Measurements from ENCODE around the gene FBXO41. TPM values are rescaled to one million over a fixed set of nuclear protein-coding genes. Genes with fewer than 3 reads are reported as not detected.

Gene FBXO41
- total RNA-seq, 4 donors from 2014 or later: 0.29 to 5.6 (median 1.6) TPM

DNA sequence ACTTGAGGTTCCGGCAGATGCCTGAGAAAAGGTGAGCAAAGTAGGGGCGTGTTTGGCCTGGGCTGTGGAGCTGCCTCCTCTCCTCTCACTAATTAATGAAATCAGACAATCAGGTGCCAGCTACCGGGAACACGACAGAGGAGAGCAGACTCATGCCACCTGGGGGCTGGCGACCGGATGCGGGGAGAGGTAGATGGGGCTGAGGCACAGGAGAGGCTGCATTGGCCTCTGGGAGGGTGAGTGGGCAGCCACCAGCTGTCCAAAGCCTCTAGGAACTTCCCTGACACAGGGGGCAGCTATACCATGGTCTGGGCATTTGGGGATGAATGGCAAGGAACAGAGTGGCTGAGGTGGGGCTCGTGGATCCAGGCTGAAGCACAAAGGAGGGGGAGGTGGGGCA is 25.0 kb downstream of the FBXO41 start:
- Histone ChIP-seq H3K9me3 (no peaks in the 10 kb centered on the region), H3K27me3 (no peaks in the 10 kb centered on the region), H3K27ac (no peak overlapping the region), H3K4me3 (no peak overlapping the region), H3K4me1 (no peaks in the 10 kb centered on the region), H3K36me3 (no peaks in the 10 kb centered on the region)
- no peak for DNase-seq
- TF ChIP-seq, protein P1, sequence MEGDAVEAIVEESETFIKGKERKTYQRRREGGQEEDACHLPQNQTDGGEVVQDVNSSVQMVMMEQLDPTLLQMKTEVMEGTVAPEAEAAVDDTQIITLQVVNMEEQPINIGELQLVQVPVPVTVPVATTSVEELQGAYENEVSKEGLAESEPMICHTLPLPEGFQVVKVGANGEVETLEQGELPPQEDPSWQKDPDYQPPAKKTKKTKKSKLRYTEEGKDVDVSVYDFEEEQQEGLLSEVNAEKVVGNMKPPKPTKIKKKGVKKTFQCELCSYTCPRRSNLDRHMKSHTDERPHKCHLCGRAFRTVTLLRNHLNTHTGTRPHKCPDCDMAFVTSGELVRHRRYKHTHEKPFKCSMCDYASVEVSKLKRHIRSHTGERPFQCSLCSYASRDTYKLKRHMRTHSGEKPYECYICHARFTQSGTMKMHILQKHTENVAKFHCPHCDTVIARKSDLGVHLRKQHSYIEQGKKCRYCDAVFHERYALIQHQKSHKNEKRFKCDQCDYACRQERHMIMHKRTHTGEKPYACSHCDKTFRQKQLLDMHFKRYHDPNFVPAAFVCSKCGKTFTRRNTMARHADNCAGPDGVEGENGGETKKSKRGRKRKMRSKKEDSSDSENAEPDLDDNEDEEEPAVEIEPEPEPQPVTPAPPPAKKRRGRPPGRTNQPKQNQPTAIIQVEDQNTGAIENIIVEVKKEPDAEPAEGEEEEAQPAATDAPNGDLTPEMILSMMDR (IDR thresholded peaks at IDR 0.05): no peak
- intact Hi-C loops (cut with DNase I; ENCODE audit: low total_unique reads): no loop called here

DNA sequence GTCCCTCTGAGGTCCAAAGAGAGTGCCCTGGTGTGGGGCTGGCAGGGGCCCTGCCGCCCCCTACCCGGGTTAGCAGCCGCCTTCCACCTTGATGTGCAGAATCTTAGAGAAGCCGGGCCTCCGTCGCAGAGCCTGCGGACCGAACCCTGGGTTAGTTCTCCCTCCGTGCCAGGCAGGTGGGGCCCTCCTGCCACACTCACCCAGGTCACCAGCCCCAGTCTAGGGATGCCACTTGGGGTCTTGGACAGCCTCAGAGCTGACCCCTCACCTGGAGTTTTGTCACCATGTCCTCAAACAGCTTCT is 25.4 kb downstream of the FBXO41 start:
- no peak for DNase-seq
- Histone ChIP-seq H3K4me1 (no peaks in the 10 kb centered on the region), H3K27ac (no peak overlapping the region), H3K36me3 (no peaks in the 10 kb centered on the region), H3K9me3 (no peaks in the 10 kb centered on the region), H3K4me3 (no peak overlapping the region), H3K27me3 (no peaks in the 10 kb centered on the region)
- intact Hi-C loops (cut with DNase I; ENCODE audit: low total_unique reads): no loop called here
- TF ChIP-seq POLR2A (IDR thresholded peaks at IDR 0.05): no peak
- TF ChIP-seq, protein P1 (IDR thresholded peaks at IDR 0.05): no peak

DNA sequence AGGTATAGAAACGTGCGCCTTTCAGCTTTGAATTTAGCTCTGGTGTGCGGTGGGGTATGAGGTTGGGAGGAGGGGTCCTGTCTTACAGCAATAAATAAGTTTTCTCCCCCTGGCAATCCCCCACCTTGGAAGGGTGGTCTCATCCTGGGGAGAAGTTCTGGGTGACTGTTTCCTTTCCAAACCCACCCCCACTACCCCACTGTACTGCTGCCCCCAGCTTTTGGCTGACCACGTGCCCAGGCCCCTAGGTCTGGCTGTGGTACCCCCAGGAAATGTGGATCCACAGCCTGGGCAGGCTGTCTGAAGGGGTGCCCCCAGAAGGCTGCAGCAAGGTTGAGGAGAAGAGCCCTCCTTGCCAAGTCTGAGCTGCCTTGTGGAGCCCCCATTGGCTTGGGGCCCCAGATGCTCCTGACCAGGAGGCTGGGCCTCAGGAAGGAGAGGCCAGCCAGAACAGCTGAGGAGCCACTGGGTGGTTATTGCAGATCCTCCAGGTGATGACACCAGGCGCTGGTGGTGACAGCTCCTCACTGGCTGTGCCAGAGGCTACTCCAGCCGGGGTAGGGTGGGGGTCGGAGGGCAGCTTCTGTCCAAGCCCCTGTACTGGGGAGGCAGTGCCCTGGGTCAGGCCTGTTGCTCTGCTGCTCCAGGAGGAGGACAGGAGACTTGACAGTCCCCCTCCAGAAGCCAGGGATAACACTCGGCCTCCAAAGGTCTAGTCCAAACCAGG is 25.9 kb downstream of the FBXO41 start:
- intact Hi-C loops (cut with DNase I; ENCODE audit: low total_unique reads): no loop called here
- H3K4me3 ChIP-seq: no peak overlapping the region
- DNase-seq: no peak
- no peak for TF ChIP-seq POLR2A (IDR thresholded peaks at IDR 0.05)
- TF ChIP-seq, protein P1 (IDR thresholded peaks at IDR 0.05): no peak
- no peaks in the 10 kb centered on the region for H3K27me3 ChIP-seq
- H3K36me3 ChIP-seq: no peaks in the 10 kb centered on the region
- H3K9me3 ChIP-seq: no peaks in the 10 kb centered on the region
- no peaks in the 10 kb centered on the region for H3K4me1 ChIP-seq
- no peak overlapping the region for H3K27ac ChIP-seq

DNA sequence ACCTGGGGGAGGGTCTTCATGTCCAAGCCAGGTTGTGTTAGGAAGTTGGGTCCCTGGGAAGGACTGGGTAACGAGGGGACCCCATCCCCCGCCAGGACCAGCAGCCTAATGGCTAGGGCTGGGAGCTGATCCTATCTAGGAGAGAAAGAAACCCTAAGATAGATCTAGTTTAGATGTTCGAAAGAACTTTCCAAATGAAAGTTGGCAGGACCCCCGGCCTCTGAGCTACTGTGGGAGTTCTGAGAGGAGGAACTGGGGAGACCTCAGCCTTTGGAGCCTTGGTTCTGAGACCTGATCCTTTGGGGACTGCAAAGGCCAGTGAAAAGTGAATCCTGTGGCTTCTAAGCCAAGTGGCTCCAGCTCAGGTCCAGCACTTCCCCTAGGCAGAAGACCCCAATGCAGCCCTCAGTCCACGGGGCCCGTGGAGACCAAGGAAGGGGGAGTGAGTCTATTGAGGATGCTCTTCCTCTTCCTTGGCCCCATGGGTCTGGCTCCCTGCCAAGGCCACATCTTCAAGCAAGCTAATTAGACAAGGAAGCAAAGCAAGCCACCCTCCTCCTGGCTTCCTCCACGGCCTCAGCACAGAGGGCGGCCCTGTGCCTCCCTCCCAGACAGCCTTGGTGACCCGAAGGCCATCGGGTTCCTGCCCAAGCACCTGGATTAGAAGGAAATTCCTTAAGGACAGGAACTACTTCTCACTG is 26.7 kb downstream of the FBXO41 start:
- H3K27me3 ChIP-seq: no peaks in the 10 kb centered on the region
- no peaks in the 10 kb centered on the region for H3K36me3 ChIP-seq
- H3K4me1 ChIP-seq: no peaks in the 10 kb centered on the region
- no peak for DNase-seq
- H3K4me3 ChIP-seq: no peak overlapping the region
- no peak overlapping the region for H3K27ac ChIP-seq
- no peaks in the 10 kb centered on the region for H3K9me3 ChIP-seq
- TF ChIP-seq, protein P1 (IDR thresholded peaks at IDR 0.05): no peak
- no peak for TF ChIP-seq POLR2A (IDR thresholded peaks at IDR 0.05)
- intact Hi-C loops (cut with DNase I; ENCODE audit: low total_unique reads): no loop called here

DNA sequence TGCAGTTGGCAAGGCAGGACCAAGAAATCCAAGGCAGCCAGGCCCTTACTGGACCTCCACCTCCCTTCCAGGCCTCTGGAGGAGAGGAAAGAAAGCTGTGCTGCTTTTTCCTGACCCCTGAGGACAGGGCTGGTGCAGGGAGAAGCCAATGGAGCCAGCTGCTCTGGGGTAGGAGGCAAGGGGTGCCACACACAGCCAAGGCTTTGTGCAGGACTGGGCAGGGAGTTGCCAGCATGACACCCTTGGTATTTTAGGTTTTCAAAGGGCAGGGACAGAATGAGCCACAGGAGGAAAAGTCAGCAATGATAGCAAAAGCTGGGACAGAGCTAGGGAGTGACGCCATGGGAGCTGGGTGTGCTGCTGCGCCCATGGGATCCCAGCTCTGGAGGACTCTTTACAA is 27.3 kb downstream of the FBXO41 start:
- Histone ChIP-seq H3K27me3 (no peaks in the 10 kb centered on the region), H3K9me3 (no peaks in the 10 kb centered on the region), H3K36me3 (no peaks in the 10 kb centered on the region), H3K27ac (no peak overlapping the region), H3K4me3 (no peak overlapping the region), H3K4me1 (no peaks in the 10 kb centered on the region)
- intact Hi-C loops (cut with DNase I; ENCODE audit: low total_unique reads): no loop called here
- TF ChIP-seq, protein P1 (IDR thresholded peaks at IDR 0.05): no peak
- no peak for TF ChIP-seq POLR2A (IDR thresholded peaks at IDR 0.05)
- no peak for DNase-seq
